HG02798 (cell line): ENCODE data around the gene BICRA.
"Not testable (repeated sequence)": the region's sequence is repeated elsewhere in the genome, so short reads cannot be mapped to it uniquely, and the experiment has no call there.

Experiments
- ATAC-seq: cut with Tn5 transposase; IDR thresholded peaks from one replicate; pipeline ENCODE4 v1.9.1; 2021; ENCODE audit warnings: mild to moderate bottlenecking; ENCODE audit not compliant: unreplicated experiment, poor library complexity

Gene BICRA

GRCh38 chr19:47740866-47741519 lies 132.1 kb downstream of the BICRA start:
- ATAC-seq = no peak

GRCh38 chr19:47741544-47742140 lies 132.7 kb downstream of the BICRA start:
- no peak for ATAC-seq

- no peak for ATAC-seq
Measured at GRCh38 chr19:47742634-47743033, 133.7 kb downstream of the BICRA start.

- peak; percentile 81 for ATAC-seq
Measured at GRCh38 chr19:47745010-47745901, 136.3 kb downstream of the BICRA start, which contains the start of gene NOP53. NOP53 (plus strand) TSS chr19:47745546; CDS start chr19:47745560, 14 bp downstream.

- not testable (repeated sequence) for ATAC-seq
Measured at GRCh38 chr19:47746129-47746528, 137.2 kb downstream of the BICRA start.

GRCh38 chr19:47749326-47749725 lies 140.4 kb downstream of the BICRA start:
- no peak for ATAC-seq

- ATAC-seq = no peak
Measured at GRCh38 chr19:47750752-47751151, 141.8 kb downstream of the BICRA start.

GRCh38 chr19:47752440-47753211 lies 143.7 kb downstream of the BICRA start:
- ATAC-seq = no peak
